IMR-90 (cell line): ENCODE measurements around the gene DUSP12. TPM values are rescaled to one million over a fixed set of nuclear protein-coding genes. Genes with fewer than 3 reads are reported as not detected.

Source experiments
- ATAC-seq: fragments of 200-7000 bp; cut with Tn5 transposase; 2 replicates; pipeline ENCODE4 v1.9.1; 2020; ENCODE audit warnings: low read depth, mild to moderate bottlenecking, moderate library complexity
- BruUV-seq: library from RNA; stranded (reverse); fragments of 400-500 nt; replicated peaks from 2 replicates; lab custom pipeline; 2021; lab: Mats Ljungman, UMichigan
- CTCF ChIA-PET: fragments of 300-600 bp; formaldehyde crosslinking; extraction: SDS; loops from one replicate; lab custom pipeline; 2021; ENCODE audit warnings: antibody characterized with exemption; lab: Yijun Ruan, JAX
- POLR2A ChIA-PET: fragments of 300-600 bp; sonication (Branson Sonifier 250); formaldehyde crosslinking; loops from one replicate; lab custom pipeline; 2022; ENCODE audit warnings: antibody characterized with exemption; ENCODE audit not compliant: unreplicated experiment; lab: Charles Lee
- DNase-seq: peaks from one replicate; pipeline ENCODE4 v3.0.0; 2013
- H2AFZ ChIP-seq: replicated peaks from 2 replicates; pipeline ENCODE3; 2013; ENCODE audit warnings: low read length, mild to moderate bottlenecking; ENCODE audit not compliant: poor library complexity
- H2AK5ac ChIP-seq: 2 replicates; pipeline ENCODE4 v1.6.1; 2013; ENCODE audit warnings: low read depth, low read length, inconsistent platforms
- H2AK9ac ChIP-seq: replicated peaks from 2 replicates; pipeline ENCODE3; 2013; ENCODE audit warnings: mild to moderate bottlenecking, low read depth, low read length, moderate library complexity; ENCODE audit not compliant: poor library complexity
- H2BK120ac ChIP-seq: 2 replicates; pipeline ENCODE4 v1.6.1; 2013; ENCODE audit warnings: low read depth, low read length, inconsistent platforms
- H2BK15ac ChIP-seq: 3 replicates; pipeline ENCODE4 v1.6.1; 2013; ENCODE audit warnings: low read depth, low read length, inconsistent platforms
- H2BK20ac ChIP-seq: 2 replicates; pipeline ENCODE4 v1.6.1; 2013; ENCODE audit warnings: low read depth, mild to moderate bottlenecking, inconsistent platforms, low read length, moderate library complexity
- H2BK5ac ChIP-seq: 2 replicates; pipeline ENCODE4 v1.6.1; 2013; ENCODE audit warnings: mild to moderate bottlenecking, low read depth, low read length, inconsistent platforms; ENCODE audit not compliant: poor library complexity, severe bottlenecking
- H3K14ac ChIP-seq: replicated peaks from 2 replicates; pipeline ENCODE4 v1.6.1; 2013; ENCODE audit warnings: low read depth, low read length, inconsistent platforms
- H3K18ac ChIP-seq: 2 replicates; pipeline ENCODE4 v1.6.1; 2013; ENCODE audit warnings: low read depth, low read length, control low read depth
- H3K23ac ChIP-seq: 2 replicates; pipeline ENCODE4 v1.6.1; 2013; ENCODE audit warnings: low read depth, low read length, inconsistent platforms
- H3K27ac ChIP-seq: 2 replicates; pipeline ENCODE4 v1.5.1; 2013; ENCODE audit warnings: mild to moderate bottlenecking, control low read depth, low read length; ENCODE audit not compliant: insufficient read depth
- H3K27me3 ChIP-seq: 2 replicates; pipeline ENCODE4 v1.6.1; 2013; ENCODE audit warnings: low read length; ENCODE audit not compliant: control insufficient read depth, insufficient read depth
- H3K36me3 ChIP-seq: 2 replicates; pipeline ENCODE4 v1.6.1; 2013; ENCODE audit warnings: low read length, mixed read lengths; ENCODE audit not compliant: control insufficient read depth, insufficient read depth
- H3K4ac ChIP-seq: 2 replicates; pipeline ENCODE4 v1.6.1; 2013; ENCODE audit warnings: low read depth, low read length, inconsistent platforms
- H3K4me1 ChIP-seq: 2 replicates; pipeline ENCODE4 v1.6.1; 2013; ENCODE audit warnings: low read length, mixed read lengths; ENCODE audit not compliant: control insufficient read depth, insufficient read depth
- H3K4me2 ChIP-seq: 2 replicates; pipeline ENCODE4 v1.6.1; 2013; ENCODE audit warnings: low read depth, mild to moderate bottlenecking, control low read depth, low read length, moderate library complexity
- H3K4me3 ChIP-seq: 2 replicates; pipeline ENCODE4 v1.5.1; 2013; ENCODE audit warnings: low read depth, mild to moderate bottlenecking, control low read depth, low read length, moderate library complexity; ENCODE audit not compliant: insufficient read depth
- H3K56ac ChIP-seq: 2 replicates; pipeline ENCODE4 v1.6.1; 2013; ENCODE audit warnings: low read length, inconsistent platforms; ENCODE audit not compliant: insufficient read depth; ENCODE audit errors: extremely low read depth
- H3K79me1 ChIP-seq, 2 experiments: 2 replicates each; pipeline ENCODE4 v1.6.1; 2013; ENCODE audit warnings: low read length in 2 of 2, inconsistent platforms in 1 of 2, low read depth in 1 of 2
- H3K9ac ChIP-seq: 2 replicates; pipeline ENCODE4 v1.6.1; 2013; ENCODE audit warnings: low read depth, low read length, control low read depth
- H3K9me1 ChIP-seq: 2 replicates; pipeline ENCODE4 v1.6.1; 2013; ENCODE audit warnings: low read length, inconsistent platforms; ENCODE audit not compliant: insufficient read depth
- H3K9me3 ChIP-seq: 2 replicates; pipeline ENCODE4 v1.6.1; 2013; ENCODE audit warnings: low read length; ENCODE audit not compliant: control insufficient read depth, insufficient read depth
- H4K20me1 ChIP-seq: 2 replicates; pipeline ENCODE4 v1.6.1; 2013; ENCODE audit warnings: low read length, inconsistent platforms; ENCODE audit not compliant: insufficient read depth
- H4K5ac ChIP-seq: 2 replicates; pipeline ENCODE4 v1.6.1; 2013; ENCODE audit warnings: mild to moderate bottlenecking, low read depth, low read length, control low read depth
- H4K8ac ChIP-seq, 2 experiments: 2 replicates each; pipeline ENCODE4 v1.6.1; 2013; ENCODE audit warnings: low read depth in 2 of 2, low read length in 2 of 2, control low read depth in 1 of 2, inconsistent platforms in 1 of 2
- H4K91ac ChIP-seq: 2 replicates; pipeline ENCODE4 v1.6.1; 2013; ENCODE audit warnings: low read depth, low read length, inconsistent platforms; ENCODE audit not compliant: insufficient read depth
- MAFK ChIP-seq: IDR thresholded peaks from 2 replicates; pipeline ENCODE4 v1.6.1; 2012; ENCODE audit warnings: low read depth, low read length, improper control_type of control experiment
- WGBS, 2 experiments: methylation state at CpG; one replicate each; pipeline versions ENCODE4 v1.1.5 to v1.1.7; 2013; ENCODE audit warnings: missing lambda C conversion rate in 2 of 2; ENCODE audit not compliant: insufficient read length in 1 of 2; ENCODE audit errors: extremely low coverage in 2 of 2; 5-methylcytosine and 5-hydroxymethylcytosine counted together
- dilution Hi-C: fragments of 300-500 bp; cut with HindIII; formaldehyde crosslinking; loops from one replicate; pipeline ENCODE4 v1.14.3; 2018; ENCODE audit warnings: low sequenced_read_pairs; ENCODE audit not compliant: unreplicated experiment
- in situ Hi-C: fragments of 300-500 bp; cut with MboI; formaldehyde crosslinking; loops from 3 replicates; pipeline ENCODE4 v1.14.3; 2019; ENCODE audit warnings: low sequenced_read_pairs, inconsistent platforms, mixed read lengths
- intact Hi-C: fragments of 100-400 bp; cut with micrococcal nuclease; formaldehyde crosslinking; loops from 2 replicates; pipeline ENCODE4 v1.10.0; 2022
- polyA plus RNA-seq, 3 experiments: library from polyadenylated mRNA; depleted of rRNA; stranded (reverse); fragments of >200 nt; gene quantifications; 2 replicates each; pipeline ENCODE4 v1.2.3, GENCODE V29; 2012; ENCODE audit warnings: low replicate concordance in 1 of 3
- total RNA-seq: library from RNA; depleted of rRNA; stranded (reverse); fragments of >200 nt; gene quantifications from 2 replicates; pipeline ENCODE4 v1.2.3, GENCODE V29; 2012

The DUSP12 gene
- total and polyA plus RNA-seq, 2 of the 4 experiments (the other 2 are of a cell fraction) = 31.5 to 35.6 TPM

- no peaks in the 10 kb centered on the region for H3K27me3 ChIP-seq
- no peak overlapping the region for H3K9ac ChIP-seq
- in situ Hi-C loops = no loop called here
- H4K20me1 ChIP-seq = no peaks in the 10 kb centered on the region
- H3K36me3 ChIP-seq = peaks cover 5% of the 10 kb centered on the region; the same call in 1 of the 2 replicates
- no peak overlapping the region for H2AK5ac ChIP-seq
- ChIA-PET POLR2A (no interaction called here), CTCF (interaction anchor here (1.2 kb wide), 1 partner anchor 234 kb away, joined by 3 read pairs; no protein-coding TSS in a partner anchor)
- no peak overlapping the region for H3K27ac ChIP-seq
- H3K4me1 ChIP-seq = no peaks in the 10 kb centered on the region
- intact Hi-C loops = no loop called here
- H3K4ac ChIP-seq = no peak overlapping the region
- H4K91ac ChIP-seq = no peak overlapping the region
- no peak overlapping the region for H3K23ac ChIP-seq
- H3K56ac ChIP-seq = no peak overlapping the region
- no peak overlapping the region for H3K14ac ChIP-seq
- no peak overlapping the region for H3K4me2 ChIP-seq
- H2AFZ ChIP-seq = no peak overlapping the region
- no peaks in the 10 kb centered on the region for H3K9me3 ChIP-seq
- BruUV-seq = no TSS peak
- no peak overlapping the region for H3K4me3 ChIP-seq
- no peak overlapping the region for H2BK15ac ChIP-seq
- peaks cover 0 to 3% of the 10 kb centered on the region in 2 experiments; a peak in 2 of 4 replicates for H3K79me1 ChIP-seq
- H4K8ac ChIP-seq = no peak overlapping the region
- no peak overlapping the region for H3K18ac ChIP-seq
- H2BK20ac ChIP-seq = no peak overlapping the region
- H3K9me1 ChIP-seq = no peaks in the 10 kb centered on the region
- DNase-seq (no peak), ATAC-seq (no peak)
- H2BK120ac ChIP-seq = no peak overlapping the region
- WGBS, 2 experiments = 92% methylated on average over 2 of the region's 2 CpGs; no CpG with 5 or more reads in 1 of the 2 experiments
- TF ChIP-seq MAFK = no peak
- H2AK9ac ChIP-seq = no peak overlapping the region
- no peak overlapping the region for H4K5ac ChIP-seq
- H2BK5ac ChIP-seq = no peak overlapping the region
- dilution Hi-C loops = no loop called here
These were observed 53.6 kb downstream of the DUSP12 start for GRCh38 chr1:161803181-161803580.
